Gastroesophageal sphincter (tissue), 4 donors: ENCODE measurements around the gene CGNL1. TPM values are rescaled to one million over a fixed set of nuclear protein-coding genes. Genes with fewer than 3 reads are reported as not detected.
A peak's percentile ranks its signal among the peaks of the same experiment; 100 is the strongest.

Experiments
- ATAC-seq: fragments of 150-250 bp; one replicate; pipeline ENCODE4 v1.9.1; 2016; ENCODE audit warnings: mild to moderate bottlenecking, moderate library complexity
- H3K27ac ChIP-seq, 4 donors: fragments of 200-600 bp; sonication (generic) in 3 of 4; 1 replicate in 3 of 4; 2 replicates in 1 of 4; pipeline ENCODE4 v1.5.1; 2016 to 2019
- H3K27me3 ChIP-seq: fragments of 200-600 bp; sonication (generic); one replicate; pipeline ENCODE4 v1.5.1; 2019
- H3K36me3 ChIP-seq, 2 donors: fragments of 200-600 bp; sonication (generic); one replicate each; pipeline ENCODE4 v1.5.1; 2019; ENCODE audit warnings: control low read depth in 1 of 2
- H3K4me1 ChIP-seq, 3 donors: fragments of 200-600 bp; sonication (generic); 1 replicate in 2 of 3; 2 replicates in 1 of 3; pipeline ENCODE4 v1.5.1; 2016 to 2019; ENCODE audit warnings: control low read depth in 2 of 3
- H3K4me3 ChIP-seq, 2 donors: fragments of 200-600 bp; sonication (generic); one replicate each; pipeline ENCODE4 v1.5.1; 2019; ENCODE audit warnings: mild to moderate bottlenecking in 1 of 2, moderate library complexity in 1 of 2
- H3K9me3 ChIP-seq, 3 donors: fragments of 200-600 bp; sonication (generic); one replicate each; pipeline ENCODE4 v1.5.1; 2017 to 2019; ENCODE audit warnings: control low read depth in 2 of 3
- EP300 ChIP-seq: sonication (generic); formaldehyde crosslinking; IDR thresholded peaks from one replicate; pipeline ENCODE4 v1.6.1; 2017; ENCODE audit warnings: antibody characterized with exemption, mild to moderate bottlenecking
- POLR2A ChIP-seq, 2 donors: fragments of 450-650 bp; IDR thresholded peaks; one replicate each; pipeline ENCODE4 v1.6.1; 2017; ENCODE audit warnings: antibody characterized with exemption in 2 of 2, mild to moderate bottlenecking in 2 of 2, moderate library complexity in 1 of 2
- POLR2AphosphoS5 ChIP-seq: sonication (generic); formaldehyde crosslinking; IDR thresholded peaks from one replicate; pipeline ENCODE4 v1.6.1; 2017; ENCODE audit warnings: antibody characterized with exemption
- WGBS, 2 donors: methylation state at CpG; one replicate each; pipeline ENCODE4 v1.1.5; 2018; ENCODE audit warnings: low coverage in 1 of 2; 5-methylcytosine and 5-hydroxymethylcytosine counted together
- total RNA-seq, 4 donors: library from RNA; depleted of rRNA; stranded (reverse); fragments of >200 nt; gene quantifications; one replicate each; pipeline ENCODE4 v1.1.0, GENCODE V29; 2016
- TF ChIP-seq, protein P1 (sequence below), 4 experiments: fragments of 200-600 bp in 2 of 4; fragments of 450-650 bp in 2 of 4; sonication (generic) in 1 of 4; IDR thresholded peaks; one replicate each; pipeline ENCODE4 v1.5.1; 2017 to 2019; ENCODE audit warnings: antibody characterized with exemption in 4 of 4, mild to moderate bottlenecking in 2 of 4, moderate library complexity in 2 of 4

Gene CGNL1
- total RNA-seq, 4 donors from 2014 or later, result 8.5 to 36.4 (median 16.7) TPM

DNA sequence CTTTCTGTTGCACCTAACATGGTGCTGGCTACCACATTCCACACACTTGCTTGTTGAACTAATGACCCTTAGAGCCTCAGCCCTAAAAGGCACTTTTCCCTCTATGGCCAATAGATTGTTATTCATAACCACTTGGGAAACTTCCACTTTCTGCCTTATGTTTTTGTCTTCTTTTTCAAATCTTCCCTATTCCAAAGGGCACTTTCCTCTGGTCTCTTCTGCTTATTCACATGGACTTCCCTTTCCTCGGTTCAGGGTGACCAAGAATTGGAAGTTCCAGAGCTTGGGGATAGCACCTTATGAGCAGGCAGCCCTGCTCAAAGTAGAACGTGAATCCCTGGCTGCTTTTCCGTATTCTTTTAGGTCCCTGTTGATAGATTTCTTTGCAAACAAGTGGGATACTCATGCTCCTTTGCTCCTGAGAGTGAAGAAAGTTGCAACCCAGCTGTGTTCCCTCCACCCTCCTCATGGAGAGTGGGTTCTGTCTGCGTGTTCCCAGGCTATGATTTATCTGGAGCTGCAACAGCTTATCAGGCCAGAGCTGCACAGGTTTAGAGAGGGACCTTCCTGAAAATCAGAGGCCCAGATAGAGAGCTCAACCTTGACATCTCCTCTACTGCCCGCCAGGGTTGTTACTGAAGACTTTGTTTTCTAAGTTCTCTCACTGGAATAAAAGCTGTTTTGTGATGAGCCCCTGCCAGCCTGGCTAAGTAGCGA is 156.6 kb downstream of the CGNL1 start:
- peaks cover 0 to 25% (median 4%) of the 10 kb centered on the region in 3 donors for H3K4me1 ChIP-seq
- no peak overlapping the region for H3K4me3 ChIP-seq
- no peak for ATAC-seq
- TF ChIP-seq, protein P1, sequence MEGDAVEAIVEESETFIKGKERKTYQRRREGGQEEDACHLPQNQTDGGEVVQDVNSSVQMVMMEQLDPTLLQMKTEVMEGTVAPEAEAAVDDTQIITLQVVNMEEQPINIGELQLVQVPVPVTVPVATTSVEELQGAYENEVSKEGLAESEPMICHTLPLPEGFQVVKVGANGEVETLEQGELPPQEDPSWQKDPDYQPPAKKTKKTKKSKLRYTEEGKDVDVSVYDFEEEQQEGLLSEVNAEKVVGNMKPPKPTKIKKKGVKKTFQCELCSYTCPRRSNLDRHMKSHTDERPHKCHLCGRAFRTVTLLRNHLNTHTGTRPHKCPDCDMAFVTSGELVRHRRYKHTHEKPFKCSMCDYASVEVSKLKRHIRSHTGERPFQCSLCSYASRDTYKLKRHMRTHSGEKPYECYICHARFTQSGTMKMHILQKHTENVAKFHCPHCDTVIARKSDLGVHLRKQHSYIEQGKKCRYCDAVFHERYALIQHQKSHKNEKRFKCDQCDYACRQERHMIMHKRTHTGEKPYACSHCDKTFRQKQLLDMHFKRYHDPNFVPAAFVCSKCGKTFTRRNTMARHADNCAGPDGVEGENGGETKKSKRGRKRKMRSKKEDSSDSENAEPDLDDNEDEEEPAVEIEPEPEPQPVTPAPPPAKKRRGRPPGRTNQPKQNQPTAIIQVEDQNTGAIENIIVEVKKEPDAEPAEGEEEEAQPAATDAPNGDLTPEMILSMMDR (IDR thresholded peaks at IDR 0.05), result no peak
- no peak for TF ChIP-seq POLR2AphosphoS5
- no peak for TF ChIP-seq EP300
- TF ChIP-seq POLR2A (IDR thresholded peaks at IDR 0.05), result no peak
- 25 to 61% methylated on average over 2 to 5 of the region's 6 CpGs for WGBS, 2 donors
- H3K27ac ChIP-seq, result peak overlapping the region in 1 of 4 donors; percentile 35
- H3K36me3 ChIP-seq, result peaks cover 0 to 11% of the 10 kb centered on the region in 2 donors
- no peaks in the 10 kb centered on the region for H3K27me3 ChIP-seq
- no peaks in the 10 kb centered on the region for H3K9me3 ChIP-seq

DNA sequence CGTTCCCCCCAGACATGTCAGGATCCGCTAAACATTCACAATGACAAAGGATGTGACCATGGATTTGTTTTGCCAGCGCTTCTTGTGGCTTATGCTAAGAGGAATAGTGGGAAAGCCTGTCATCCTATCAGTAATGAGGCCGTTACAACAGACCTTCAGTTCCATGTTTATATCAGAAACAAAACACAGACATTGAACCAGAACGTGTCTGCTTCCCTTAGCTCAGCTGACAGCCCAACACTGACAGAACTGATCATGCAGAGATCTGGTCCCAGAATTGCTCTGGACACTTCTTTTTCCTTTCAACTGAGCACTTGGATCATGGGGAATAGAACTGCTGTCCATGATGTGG is 157.1 kb downstream of the CGNL1 start:
- Histone ChIP-seq H3K36me3 (peaks cover 0 to 11% of the 10 kb centered on the region in 2 donors), H3K27me3 (no peaks in the 10 kb centered on the region), H3K4me1 (peaks cover 0 to 25% (median 4%) of the 10 kb centered on the region in 3 donors), H3K27ac (peak overlapping the region in 1 of 4 donors; percentile 35), H3K9me3 (no peaks in the 10 kb centered on the region), H3K4me3 (no peak overlapping the region)
- no peak for ATAC-seq
- TF ChIP-seq POLR2A (IDR thresholded peaks at IDR 0.05), result no peak
- no peak for TF ChIP-seq EP300
- TF ChIP-seq, protein P1 (IDR thresholded peaks at IDR 0.05), result no peak
- TF ChIP-seq POLR2AphosphoS5, result no peak
- 46 to 57% methylated on average over 4 to 5 of the region's 5 CpGs for WGBS, 2 donors

DNA sequence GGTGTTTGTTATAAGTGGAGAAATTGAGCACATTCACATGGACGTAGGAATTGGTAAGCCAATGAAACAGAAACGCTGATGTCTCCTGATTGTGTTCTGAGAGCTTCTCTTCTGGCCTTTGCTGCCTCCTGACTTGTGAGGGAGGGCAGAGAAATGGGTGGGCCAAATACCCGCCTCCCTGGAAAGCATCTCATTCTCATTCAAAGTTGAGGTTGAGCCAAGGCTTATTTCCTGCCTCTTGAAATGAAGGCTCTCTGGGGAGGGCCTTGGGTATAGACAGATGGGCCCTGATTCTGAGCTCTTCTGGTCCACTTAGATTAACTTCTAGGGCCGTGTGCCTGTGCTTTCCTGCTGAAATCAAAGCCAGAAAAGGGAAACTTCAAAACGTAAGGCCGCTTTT is 158.0 kb downstream of the CGNL1 start:
- no peak overlapping the region for H3K4me3 ChIP-seq
- peak overlapping the region in 1 of 4 donors; percentile 35 for H3K27ac ChIP-seq
- peaks cover 0 to 11% of the 10 kb centered on the region in 2 donors for H3K36me3 ChIP-seq
- no peak for ATAC-seq
- TF ChIP-seq, protein P1 (IDR thresholded peaks at IDR 0.05), result no peak
- no peak for TF ChIP-seq POLR2A (IDR thresholded peaks at IDR 0.05)
- no peak for TF ChIP-seq EP300
- TF ChIP-seq POLR2AphosphoS5, result no peak
- H3K4me1 ChIP-seq, result peaks cover 0 to 25% (median 4%) of the 10 kb centered on the region in 3 donors
- H3K27me3 ChIP-seq, result no peaks in the 10 kb centered on the region
- H3K9me3 ChIP-seq, result no peaks in the 10 kb centered on the region
- WGBS, 2 donors, result 37% methylated on average over 2 of the region's 6 CpGs; no CpG with 5 or more reads in 1 of the 2 donors

DNA sequence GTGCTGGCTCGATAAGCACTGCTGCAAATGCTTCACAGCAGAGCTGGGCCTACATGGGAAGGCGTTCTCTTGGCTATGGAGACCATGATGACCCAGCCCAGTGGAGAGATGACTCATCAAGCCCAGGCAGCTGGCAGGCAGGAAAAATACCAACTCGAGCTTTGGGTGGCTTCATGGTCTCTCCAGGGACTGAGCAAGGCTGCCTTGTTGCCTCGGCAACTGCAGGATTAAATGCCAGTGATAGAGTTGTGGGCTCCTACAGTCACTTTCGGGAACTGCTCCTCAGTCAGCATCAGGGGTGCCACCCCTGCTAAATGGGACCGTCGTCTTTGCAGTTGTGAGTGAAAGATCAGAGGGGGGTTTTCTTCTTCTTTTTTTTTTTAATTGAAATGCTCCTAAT is 160.8 kb downstream of the CGNL1 start:
- Histone ChIP-seq H3K9me3 (no peaks in the 10 kb centered on the region), H3K27me3 (no peaks in the 10 kb centered on the region), H3K27ac (no peak overlapping the region), H3K4me3 (no peak overlapping the region), H3K4me1 (peaks cover 0 to 30% (median 4%) of the 10 kb centered on the region in 3 donors), H3K36me3 (peaks cover 0 to 6% of the 10 kb centered on the region in 2 donors)
- TF ChIP-seq, protein P1 (IDR thresholded peaks at IDR 0.05), result no peak
- TF ChIP-seq POLR2AphosphoS5 (no peak), POLR2A (IDR thresholded peaks at IDR 0.05) (no peak), EP300 (no peak)
- WGBS, 2 donors, result 71% methylated on average over 5 of the region's 7 CpGs; no CpG with 5 or more reads in 1 of the 2 donors
- ATAC-seq, result no peak
